ENCODE measurements around the gene SLC26A1.

Gene SLC26A1

DNA sequence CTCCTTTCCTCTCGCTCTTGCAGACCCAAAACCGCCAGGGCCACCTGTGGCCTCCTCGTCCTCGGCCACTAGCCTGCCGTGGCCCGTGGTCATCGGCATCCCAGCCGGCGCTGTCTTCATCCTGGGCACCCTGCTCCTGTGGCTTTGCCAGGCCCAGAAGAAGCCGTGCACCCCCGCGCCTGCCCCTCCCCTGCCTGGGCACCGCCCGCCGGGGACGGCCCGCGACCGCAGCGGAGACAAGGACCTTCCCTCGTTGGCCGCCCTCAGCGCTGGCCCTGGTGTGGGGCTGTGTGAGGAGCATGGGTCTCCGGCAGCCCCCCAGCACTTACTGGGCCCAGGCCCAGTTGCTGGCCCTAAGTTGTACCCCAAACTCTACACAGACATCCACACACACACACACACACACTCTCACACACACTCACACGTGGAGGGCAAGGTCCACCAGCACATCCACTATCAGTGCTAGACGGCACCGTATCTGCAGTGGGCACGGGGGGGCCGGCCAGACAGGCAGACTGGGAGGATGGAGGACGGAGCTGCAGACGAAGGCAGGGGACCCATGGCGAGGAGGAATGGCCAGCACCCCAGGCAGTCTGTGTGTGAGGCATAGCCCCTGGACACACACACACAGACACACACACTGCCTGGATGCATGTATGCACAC, 31.8 kb upstream of the SLC26A1 start:
- TF ChIP-seq POLR2AphosphoS5 (IDR thresholded peaks at IDR 0.05; ENCODE audit: low read depth, low read length) (no peak), FOXP2 (optimal IDR thresholded peaks at IDR 0.05; ENCODE audit: borderline replicate concordance, extremely low read depth, extremely low read length, insufficient read depth) (no peak)

DNA sequence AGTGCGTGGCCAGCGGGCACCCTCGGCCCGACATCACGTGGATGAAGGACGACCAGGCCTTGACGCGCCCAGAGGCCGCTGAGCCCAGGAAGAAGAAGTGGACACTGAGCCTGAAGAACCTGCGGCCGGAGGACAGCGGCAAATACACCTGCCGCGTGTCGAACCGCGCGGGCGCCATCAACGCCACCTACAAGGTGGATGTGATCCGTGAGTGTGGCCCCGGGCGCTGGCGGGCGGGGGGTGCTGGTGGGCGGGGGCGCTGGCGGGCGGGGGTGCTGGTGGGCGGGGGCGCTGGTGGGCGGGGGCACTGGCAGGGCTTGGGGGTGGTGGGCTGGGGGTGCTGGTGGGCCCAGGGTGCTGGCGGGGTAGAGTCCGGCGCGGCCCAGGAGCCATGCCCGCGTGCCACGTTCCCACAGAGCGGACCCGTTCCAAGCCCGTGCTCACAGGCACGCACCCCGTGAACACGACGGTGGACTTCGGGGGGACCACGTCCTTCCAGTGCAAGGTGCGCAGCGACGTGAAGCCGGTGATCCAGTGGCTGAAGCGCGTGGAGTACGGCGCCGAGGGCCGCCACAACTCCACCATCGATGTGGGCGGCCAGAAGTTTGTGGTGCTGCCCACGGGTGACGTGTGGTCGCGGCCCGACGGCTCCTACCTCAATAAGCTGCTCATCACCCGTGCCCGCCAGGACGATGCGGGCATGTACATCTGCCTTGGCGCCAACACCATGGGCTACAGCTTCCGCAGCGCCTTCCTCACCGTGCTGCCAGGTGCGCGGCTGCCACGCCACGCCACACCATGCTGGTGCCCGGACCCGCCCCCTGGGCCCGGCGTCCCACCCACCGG, 30.9 kb upstream of the SLC26A1 start:
- TF ChIP-seq FOXP2 (optimal IDR thresholded peaks at IDR 0.05; ENCODE audit: borderline replicate concordance, extremely low read depth, extremely low read length, insufficient read depth) (no peak), REST (IDR thresholded peaks at IDR 0.05; ENCODE audit: insufficient read depth in 1 of 2, low read depth in 2 of 2, low read length in 2 of 2) (no peak), TAF1 (IDR thresholded peaks at IDR 0.05; ENCODE audit: borderline replicate concordance, insufficient read depth, low read length) (no peak), SIN3A (IDR thresholded peaks at IDR 0.05; ENCODE audit: borderline replicate concordance, insufficient read depth, low read length) (no peak), POLR2AphosphoS5 (IDR thresholded peaks at IDR 0.05; ENCODE audit: low read depth, low read length) (no peak)

GRCh38 chr4:1023075-1023640, 30.0 kb upstream of the SLC26A1 start:
- no peak for TF ChIP-seq TAF1 (IDR thresholded peaks at IDR 0.05; ENCODE audit: borderline replicate concordance, insufficient read depth, low read length)
- no peak for TF ChIP-seq FOXP2 (optimal IDR thresholded peaks at IDR 0.05; ENCODE audit: borderline replicate concordance, extremely low read depth, extremely low read length, insufficient read depth)
- no peak for TF ChIP-seq POLR2AphosphoS5 (IDR thresholded peaks at IDR 0.05; ENCODE audit: low read depth, low read length)
- TF ChIP-seq SIN3A (IDR thresholded peaks at IDR 0.05; ENCODE audit: borderline replicate concordance, insufficient read depth, low read length): no peak
- TF ChIP-seq REST (IDR thresholded peaks at IDR 0.05; ENCODE audit: insufficient read depth in 1 of 2, low read depth in 2 of 2, low read length in 2 of 2): no peak

GRCh38 chr4:1022739-1023066, 29.5 kb upstream of the SLC26A1 start:
- no peak for TF ChIP-seq FOXP2 (optimal IDR thresholded peaks at IDR 0.05; ENCODE audit: borderline replicate concordance, extremely low read depth, extremely low read length, insufficient read depth)

DNA sequence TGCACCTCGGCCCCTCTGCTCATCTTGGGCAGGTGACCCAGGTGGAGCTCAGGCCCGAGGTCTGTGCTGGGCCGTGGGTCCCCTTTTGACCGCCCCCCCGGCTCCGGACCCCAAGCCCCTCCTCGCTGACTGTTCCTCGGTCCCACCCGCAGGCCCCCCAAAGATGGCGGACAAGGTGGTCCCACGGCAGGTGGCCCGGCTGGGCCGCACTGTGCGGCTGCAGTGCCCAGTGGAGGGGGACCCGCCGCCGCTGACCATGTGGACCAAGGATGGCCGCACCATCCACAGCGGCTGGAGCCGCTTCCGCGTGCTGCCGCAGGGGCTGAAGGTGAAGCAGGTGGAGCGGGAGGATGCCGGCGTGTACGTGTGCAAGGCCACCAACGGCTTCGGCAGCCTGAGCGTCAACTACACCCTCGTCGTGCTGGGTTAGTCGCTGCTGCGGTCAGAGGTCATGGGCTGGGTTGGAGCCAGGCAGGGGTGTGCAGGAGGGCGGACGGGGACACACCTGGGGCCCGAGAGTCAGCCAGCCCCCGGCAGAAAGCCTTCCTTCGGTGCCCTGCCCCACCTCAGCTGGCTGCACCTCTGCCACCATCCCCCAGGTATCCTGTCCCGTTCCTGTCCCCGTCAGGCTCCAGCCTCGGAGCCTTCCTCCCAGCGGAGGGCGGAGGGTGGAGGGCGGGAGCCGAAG, 29.0 kb upstream of the SLC26A1 start:
- TF ChIP-seq FOXP2 (optimal IDR thresholded peaks at IDR 0.05; ENCODE audit: borderline replicate concordance, extremely low read depth, extremely low read length, insufficient read depth) (no peak), SIN3A (IDR thresholded peaks at IDR 0.05; ENCODE audit: borderline replicate concordance, insufficient read depth, low read length) (no peak), REST (IDR thresholded peaks at IDR 0.05; ENCODE audit: insufficient read depth in 1 of 2, low read depth in 2 of 2, low read length in 2 of 2) (no peak)

Data from PFSK-1 (cell line).